ENCODE data around the gene MICAL3. TPM values are rescaled to one million over a fixed set of nuclear protein-coding genes. Genes with fewer than 3 reads are reported as not detected.

MICAL3 gene
- total and polyA plus RNA-seq, 9 of the 15 experiments (the other 6 are each of a cell fraction or from before 2014, with no cell fraction given), result 0.53 to 32.1 (median 12.3) TPM

DNA sequence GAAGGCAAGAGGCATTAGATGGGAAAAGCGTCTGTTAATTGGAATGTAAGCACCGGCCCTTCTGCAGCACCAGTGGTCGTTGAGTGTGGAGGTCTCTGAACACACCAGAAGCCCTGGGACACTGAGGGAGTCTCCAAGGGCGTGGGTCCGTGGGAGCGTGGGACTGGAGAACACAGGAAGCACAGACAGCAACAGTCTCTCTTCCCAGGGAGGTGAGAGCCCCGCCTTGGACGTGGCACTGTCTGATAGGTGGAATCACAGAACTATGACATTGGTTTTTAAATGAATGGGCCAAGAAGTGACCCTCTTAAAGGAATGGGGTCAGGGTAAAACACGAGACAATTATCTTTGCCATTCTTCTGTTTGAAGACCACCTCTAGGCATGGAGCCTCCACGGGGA is 221.9 kb downstream of the MICAL3 start (continued):
- TF ChIP-seq E2F6 (IDR thresholded peaks at IDR 0.05; ENCODE audit: borderline replicate concordance in 1 of 2, extremely low read depth in 1 of 2, insufficient read depth in 1 of 2, insufficient read length in 1 of 2, low read depth in 1 of 2, low read length in 1 of 2, poor library complexity in 1 of 2, severe bottlenecking in 1 of 2) (no peak), NFE2 (IDR thresholded peaks at IDR 0.05; ENCODE audit: low read depth) (no peak), ERF (CRISPR knock-in tag; IDR thresholded peaks at IDR 0.05) (no peak)
- TF ChIP-seq, protein P1, sequence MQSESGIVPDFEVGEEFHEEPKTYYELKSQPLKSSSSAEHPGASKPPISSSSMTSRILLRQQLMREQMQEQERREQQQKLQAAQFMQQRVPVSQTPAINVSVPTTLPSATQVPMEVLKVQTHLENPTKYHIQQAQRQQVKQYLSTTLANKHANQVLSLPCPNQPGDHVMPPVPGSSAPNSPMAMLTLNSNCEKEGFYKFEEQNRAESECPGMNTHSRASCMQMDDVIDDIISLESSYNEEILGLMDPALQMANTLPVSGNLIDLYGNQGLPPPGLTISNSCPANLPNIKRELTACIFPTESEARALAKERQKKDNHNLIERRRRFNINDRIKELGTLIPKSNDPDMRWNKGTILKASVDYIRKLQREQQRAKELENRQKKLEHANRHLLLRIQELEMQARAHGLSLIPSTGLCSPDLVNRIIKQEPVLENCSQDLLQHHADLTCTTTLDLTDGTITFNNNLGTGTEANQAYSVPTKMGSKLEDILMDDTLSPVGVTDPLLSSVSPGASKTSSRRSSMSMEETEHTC (IDR thresholded peaks at IDR 0.05), result no peak

GRCh38 chr22:17797721-17798559 is 226.4 kb downstream of the MICAL3 start:
- Histone ChIP-seq H3K4me2 (ENCODE audit: insufficient read depth, low read length) (no peak overlapping the region), H3K4me3 (no peak overlapping the region), H3K4me1 (replicated peaks in 1 of 2; ENCODE audit: control insufficient read depth in 2 of 2, insufficient read depth in 2 of 2, low read length in 2 of 2) (peaks cover 8 to 13% of the 10 kb centered on the region in 2 experiments; a peak in 4 of 5 replicates)

More at GRCh38 chr22:17797721-17798559, 226.4 kb downstream of the MICAL3 start:
- no peak for DNase-seq (ENCODE audit: extremely low read depth in 1 of 4, low spot score in 3 of 4)
- no TSS peak for BruUV-seq (replicated peaks)
- POLR2A ChIA-PET, result interaction anchor here (0.5 to 0.6 kb wide), 2 partner anchors 19 to 246 kb away, joined by 3 to 5 read pairs; no protein-coding TSS in a partner anchor
- peak in 1 of 2 experiments; percentile 10 for TF ChIP-seq E2F6 (IDR thresholded peaks at IDR 0.05; ENCODE audit: borderline replicate concordance in 1 of 2, extremely low read depth in 1 of 2, insufficient read depth in 1 of 2, insufficient read length in 1 of 2, low read depth in 1 of 2, low read length in 1 of 2, poor library complexity in 1 of 2, severe bottlenecking in 1 of 2)
- no peak for TF ChIP-seq MECOM (CRISPR knock-in tag; IDR thresholded peaks at IDR 0.05)
- peak; percentile 82 for TF ChIP-seq PRDM10 (IDR thresholded peaks at IDR 0.05; ENCODE audit: partially characterized antibody)
- no peak for TF ChIP-seq ZNF24 (IDR thresholded peaks at IDR 0.05)
- TF ChIP-seq ZFP36 (IDR thresholded peaks at IDR 0.05; ENCODE audit: low read depth, low read length, partially characterized antibody), result no peak
- H3K9me1 ChIP-seq (ENCODE audit: control insufficient read depth, insufficient read depth, low read length), result peaks cover 2% of the 10 kb centered on the region
- H3K9me3 ChIP-seq (replicated peaks; ENCODE audit: control insufficient read depth, insufficient read depth, low read depth, low read length), result no peaks in the 10 kb centered on the region
- no peak for FAIRE-seq
- 0 out of 2 replicates have a peak overlapping the region, but pooled peaks have one; percentile 44 for H2AFZ ChIP-seq (ENCODE audit: low read depth, low read length)
- no peak overlapping the region for H3K9ac ChIP-seq (ENCODE audit: insufficient read depth in 1 of 2, low read depth in 2 of 2, low read length in 2 of 2)
- no peaks in the 10 kb centered on the region for H3K36me3 ChIP-seq (ENCODE audit: control insufficient read depth, insufficient read depth, low read length)
- H3K27ac ChIP-seq (ENCODE audit: extremely low read depth, low read depth, low read length), result no peak overlapping the region
- ATAC-seq, result peak; percentile 11; the same call in 2 of the 3 replicates
- WGBS (ENCODE audit: insufficient coverage, low coverage, missing lambda C conversion rate), result 59% methylated on average over 23 of the region's 23 CpGs
- CTCF ChIA-PET (ENCODE audit: low intra/inter-chr PET ratio), result no interaction called here
- H3K79me2 ChIP-seq (ENCODE audit: control insufficient read depth, insufficient read depth, low read length), result no peaks in the 10 kb centered on the region
- in situ Hi-C loops (cut with MboI) (no loop called here), intact Hi-C loops (cut with micrococcal nuclease) (no loop called here)
- H3K27me3 ChIP-seq (ENCODE audit: control insufficient read depth in 2 of 2, insufficient read depth in 2 of 2, low read length in 2 of 2), result no peaks in the 10 kb centered on the region
- 0 out of 2 replicates have a peak, but pooled peaks cover 6% of the 10 kb centered on the region for H4K20me1 ChIP-seq (replicated peaks; ENCODE audit: control insufficient read depth, insufficient read depth, low read length)

Data from K562 (cell line).